ENCODE data around the gene PSMD11.

PSMD11 gene

GRCh38 chr17:32504166-32504990 lies 60.1 kb downstream of the PSMD11 start:
- TF ChIP-seq EZH2 (IDR thresholded peaks at IDR 0.05; ENCODE audit: borderline replicate concordance, low read length) = no peak
- TF ChIP-seq CTCF (IDR thresholded peaks at IDR 0.05; ENCODE audit: low read length) = no peak
- Histone ChIP-seq H3K36me3 (ENCODE audit: insufficient read depth, low read length) (no peaks in the 10 kb centered on the region), H4K20me1 (ENCODE audit: insufficient read depth, low read length) (no peaks in the 10 kb centered on the region), H3K9me3 (ENCODE audit: low read length) (no peaks in the 10 kb centered on the region), H3K4me1 (ENCODE audit: insufficient read depth, low read length, severe bottlenecking) (no peaks in the 10 kb centered on the region), H3K4me2 (ENCODE audit: low read length) (no peak overlapping the region), H3K9ac (ENCODE audit: low read length) (no peak overlapping the region), H3K27me3 (ENCODE audit: insufficient read depth, low read length) (peaks cover 6% of the 10 kb centered on the region; the same call in 1 of the 2 replicates), H3K4me3 (ENCODE audit: low read depth, low read length, poor library complexity, severe bottlenecking) (no peak overlapping the region), H3F3A (ENCODE audit: insufficient read depth, low read length) (no peaks in the 10 kb centered on the region), H3K9me2 (ENCODE audit: low read depth, low read length) (no peaks in the 10 kb centered on the region), H3K27ac (ENCODE audit: low read depth, low read length, poor library complexity, severe bottlenecking) (no peak overlapping the region), H3K79me2 (ENCODE audit: insufficient read depth, low read length) (no peaks in the 10 kb centered on the region), H2AFZ (ENCODE audit: low read length) (no peak overlapping the region)

- no peak overlapping the region for H2AFZ ChIP-seq (ENCODE audit: low read length)
- H3K4me1 ChIP-seq (ENCODE audit: insufficient read depth, low read length, severe bottlenecking) = no peaks in the 10 kb centered on the region
- H3F3A ChIP-seq (ENCODE audit: insufficient read depth, low read length) = no peaks in the 10 kb centered on the region
- no peak overlapping the region for H3K4me2 ChIP-seq (ENCODE audit: low read length)
- H3K9me2 ChIP-seq (ENCODE audit: low read depth, low read length) = no peaks in the 10 kb centered on the region
- no peaks in the 10 kb centered on the region for H3K36me3 ChIP-seq (ENCODE audit: insufficient read depth, low read length)
- no peak overlapping the region for H3K9ac ChIP-seq (ENCODE audit: low read length)
- no peaks in the 10 kb centered on the region for H3K9me3 ChIP-seq (ENCODE audit: low read length)
- H3K27ac ChIP-seq (ENCODE audit: low read depth, low read length, poor library complexity, severe bottlenecking) = no peak overlapping the region
- no peaks in the 10 kb centered on the region for H3K79me2 ChIP-seq (ENCODE audit: insufficient read depth, low read length)
- no peak overlapping the region for H3K4me3 ChIP-seq (ENCODE audit: low read depth, low read length, poor library complexity, severe bottlenecking)
- peaks cover 3% of the 10 kb centered on the region; the same call in 1 of the 2 replicates for H3K27me3 ChIP-seq (ENCODE audit: insufficient read depth, low read length)
- no peak for TF ChIP-seq CTCF (IDR thresholded peaks at IDR 0.05; ENCODE audit: low read length)
- no peak for TF ChIP-seq EZH2 (IDR thresholded peaks at IDR 0.05; ENCODE audit: borderline replicate concordance, low read length)
- H4K20me1 ChIP-seq (ENCODE audit: insufficient read depth, low read length) = no peaks in the 10 kb centered on the region
These were observed 64.6 kb downstream of the PSMD11 start for GRCh38 chr17:32508926-32509325.

GRCh38 chr17:32510466-32510865 lies 66.2 kb downstream of the PSMD11 start:
- no peaks in the 10 kb centered on the region for H4K20me1 ChIP-seq (ENCODE audit: insufficient read depth, low read length)

More at GRCh38 chr17:32510466-32510865, 66.2 kb downstream of the PSMD11 start:
- no peaks in the 10 kb centered on the region for H3F3A ChIP-seq (ENCODE audit: insufficient read depth, low read length)
- H3K9me2 ChIP-seq (ENCODE audit: low read depth, low read length) = no peaks in the 10 kb centered on the region
- no peaks in the 10 kb centered on the region; the same call in 1 of the 2 replicates for H3K27me3 ChIP-seq (ENCODE audit: insufficient read depth, low read length)
- no peaks in the 10 kb centered on the region for H3K9me3 ChIP-seq (ENCODE audit: low read length)
- H3K4me2 ChIP-seq (ENCODE audit: low read length) = no peak overlapping the region
- TF ChIP-seq CTCF (IDR thresholded peaks at IDR 0.05; ENCODE audit: low read length) (no peak), EZH2 (IDR thresholded peaks at IDR 0.05; ENCODE audit: borderline replicate concordance, low read length) (no peak)
- no peaks in the 10 kb centered on the region for H3K36me3 ChIP-seq (ENCODE audit: insufficient read depth, low read length)
- H3K79me2 ChIP-seq (ENCODE audit: insufficient read depth, low read length) = no peaks in the 10 kb centered on the region
- H3K4me3 ChIP-seq (ENCODE audit: low read depth, low read length, poor library complexity, severe bottlenecking) = no peak overlapping the region
- H2AFZ ChIP-seq (ENCODE audit: low read length) = no peak overlapping the region
- H3K4me1 ChIP-seq (ENCODE audit: insufficient read depth, low read length, severe bottlenecking) = no peaks in the 10 kb centered on the region
- no peak overlapping the region for H3K27ac ChIP-seq (ENCODE audit: low read depth, low read length, poor library complexity, severe bottlenecking)
- H3K9ac ChIP-seq (ENCODE audit: low read length) = no peak overlapping the region

Data from OCI-LY1 (cell line).